ENCODE data around the gene COX5B. TPM values are rescaled to one million over a fixed set of nuclear protein-coding genes. Genes with fewer than 3 reads are reported as not detected.

COX5B gene
- total RNA-seq, 1 donor from 2014 or later = 155 TPM

DNA sequence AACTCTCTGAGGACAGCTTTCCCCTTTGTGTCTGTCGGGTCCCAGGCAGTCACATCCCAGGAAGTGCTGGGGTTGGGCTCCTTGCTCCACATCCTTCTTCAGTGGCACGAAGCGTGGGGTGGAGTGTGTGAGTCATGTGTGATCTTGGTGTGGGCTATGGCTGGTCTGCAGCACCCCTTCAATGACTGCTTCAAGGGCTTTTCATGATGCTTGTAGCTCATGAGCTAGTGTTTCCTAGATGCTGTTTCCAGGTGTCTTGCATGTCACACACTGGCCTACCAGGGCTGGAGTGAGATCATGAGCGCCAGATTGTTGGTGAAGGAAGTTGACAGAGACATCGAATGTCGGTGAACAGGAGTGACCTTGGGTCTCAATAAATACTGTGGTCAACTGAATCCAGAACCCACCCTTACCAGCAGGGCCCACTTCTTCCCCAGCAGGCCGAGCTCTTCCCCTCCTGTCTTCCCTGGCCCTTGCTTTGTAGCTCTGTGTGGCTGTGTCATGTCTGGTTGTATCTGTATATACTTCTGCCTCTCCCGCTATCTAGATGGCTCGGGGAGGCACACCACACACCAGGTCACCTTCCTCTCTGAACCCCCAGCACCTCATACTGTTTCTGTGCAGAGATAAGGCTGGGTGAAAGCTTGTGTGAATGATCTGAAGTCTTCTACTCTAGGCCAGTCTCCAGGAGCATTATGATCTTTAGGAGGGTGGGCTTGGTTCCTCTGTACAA, 27.5 kb downstream of the COX5B start:
- ATAC-seq (peak; percentile 46), DNase-seq (no peak)
- no peaks in the 10 kb centered on the region for H3K9me3 ChIP-seq
- no peak overlapping the region for H3K4me3 ChIP-seq
- intact Hi-C loops (cut with DNase I) = no loop called here
- H3K36me3 ChIP-seq = no peaks in the 10 kb centered on the region
- H3K27ac ChIP-seq = no peak overlapping the region
- H3K4me1 ChIP-seq = no peaks in the 10 kb centered on the region
- TF ChIP-seq, protein P1, sequence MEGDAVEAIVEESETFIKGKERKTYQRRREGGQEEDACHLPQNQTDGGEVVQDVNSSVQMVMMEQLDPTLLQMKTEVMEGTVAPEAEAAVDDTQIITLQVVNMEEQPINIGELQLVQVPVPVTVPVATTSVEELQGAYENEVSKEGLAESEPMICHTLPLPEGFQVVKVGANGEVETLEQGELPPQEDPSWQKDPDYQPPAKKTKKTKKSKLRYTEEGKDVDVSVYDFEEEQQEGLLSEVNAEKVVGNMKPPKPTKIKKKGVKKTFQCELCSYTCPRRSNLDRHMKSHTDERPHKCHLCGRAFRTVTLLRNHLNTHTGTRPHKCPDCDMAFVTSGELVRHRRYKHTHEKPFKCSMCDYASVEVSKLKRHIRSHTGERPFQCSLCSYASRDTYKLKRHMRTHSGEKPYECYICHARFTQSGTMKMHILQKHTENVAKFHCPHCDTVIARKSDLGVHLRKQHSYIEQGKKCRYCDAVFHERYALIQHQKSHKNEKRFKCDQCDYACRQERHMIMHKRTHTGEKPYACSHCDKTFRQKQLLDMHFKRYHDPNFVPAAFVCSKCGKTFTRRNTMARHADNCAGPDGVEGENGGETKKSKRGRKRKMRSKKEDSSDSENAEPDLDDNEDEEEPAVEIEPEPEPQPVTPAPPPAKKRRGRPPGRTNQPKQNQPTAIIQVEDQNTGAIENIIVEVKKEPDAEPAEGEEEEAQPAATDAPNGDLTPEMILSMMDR (IDR thresholded peaks at IDR 0.05) = no peak
- no peaks in the 10 kb centered on the region for H3K27me3 ChIP-seq

DNA sequence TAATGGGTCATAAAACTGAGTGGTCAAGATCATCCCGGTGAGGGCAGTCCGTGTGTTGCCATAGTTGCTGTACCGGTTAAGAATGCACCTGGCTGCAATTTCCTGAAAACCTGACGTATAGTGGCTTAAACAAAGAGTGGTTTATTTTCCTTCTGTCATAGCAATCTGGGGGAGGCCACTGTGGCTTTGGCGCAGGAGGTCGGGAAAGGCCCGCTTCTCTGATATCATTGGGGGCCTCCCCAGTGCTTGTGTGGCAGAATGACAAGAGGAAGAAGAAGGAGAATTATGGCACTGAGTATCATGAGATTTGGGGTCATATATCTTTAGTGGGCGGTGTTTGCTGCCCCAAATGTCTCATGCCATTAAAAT, 28.0 kb downstream of the COX5B start:
- Histone ChIP-seq H3K36me3 (no peaks in the 10 kb centered on the region), H3K4me3 (no peak overlapping the region), H3K27ac (no peak overlapping the region), H3K9me3 (no peaks in the 10 kb centered on the region), H3K27me3 (no peaks in the 10 kb centered on the region), H3K4me1 (no peaks in the 10 kb centered on the region)
- intact Hi-C loops (cut with DNase I) = no loop called here
- ATAC-seq (no peak), DNase-seq (no peak)
- TF ChIP-seq, protein P1 (IDR thresholded peaks at IDR 0.05) = no peak

DNA sequence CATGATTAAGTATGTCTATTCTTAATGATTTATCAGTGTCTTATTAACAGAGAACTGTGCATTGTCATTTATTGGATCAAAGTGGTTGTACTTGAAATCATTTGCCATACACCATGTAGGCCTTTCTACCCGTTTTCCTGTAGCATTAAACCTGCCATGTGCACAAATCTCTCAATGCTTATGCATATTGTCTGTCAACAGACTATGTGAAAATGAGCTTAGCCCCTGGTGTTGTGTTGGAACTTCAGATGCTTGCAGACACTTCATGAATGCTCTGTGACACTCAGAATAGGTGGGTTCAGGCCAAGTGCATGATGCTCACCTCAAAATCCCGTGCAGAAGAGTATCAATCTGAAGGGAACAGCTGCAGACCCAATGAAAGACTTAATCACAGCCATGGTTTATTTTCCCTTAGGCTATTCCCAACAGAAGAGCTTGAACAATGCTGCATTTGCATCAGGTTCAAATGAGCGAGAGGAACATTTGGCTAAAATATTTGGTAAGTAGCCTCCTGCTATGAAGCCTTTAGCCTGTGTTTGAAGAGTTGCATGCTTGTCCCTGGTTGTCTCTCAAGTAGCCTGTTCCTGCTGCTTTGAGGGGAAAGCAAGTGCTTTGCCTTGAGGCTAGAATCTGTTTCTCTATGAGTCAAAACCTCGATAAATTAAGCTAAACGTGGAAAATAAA, 29.7 kb downstream of the COX5B start:
- DNase-seq (no peak), ATAC-seq (no peak)
- Histone ChIP-seq H3K4me3 (no peak overlapping the region), H3K36me3 (no peaks in the 10 kb centered on the region), H3K27ac (no peak overlapping the region), H3K9me3 (no peaks in the 10 kb centered on the region), H3K27me3 (no peaks in the 10 kb centered on the region), H3K4me1 (no peaks in the 10 kb centered on the region)
- TF ChIP-seq, protein P1 (IDR thresholded peaks at IDR 0.05) = no peak
- intact Hi-C loops (cut with DNase I) = no loop called here

DNA sequence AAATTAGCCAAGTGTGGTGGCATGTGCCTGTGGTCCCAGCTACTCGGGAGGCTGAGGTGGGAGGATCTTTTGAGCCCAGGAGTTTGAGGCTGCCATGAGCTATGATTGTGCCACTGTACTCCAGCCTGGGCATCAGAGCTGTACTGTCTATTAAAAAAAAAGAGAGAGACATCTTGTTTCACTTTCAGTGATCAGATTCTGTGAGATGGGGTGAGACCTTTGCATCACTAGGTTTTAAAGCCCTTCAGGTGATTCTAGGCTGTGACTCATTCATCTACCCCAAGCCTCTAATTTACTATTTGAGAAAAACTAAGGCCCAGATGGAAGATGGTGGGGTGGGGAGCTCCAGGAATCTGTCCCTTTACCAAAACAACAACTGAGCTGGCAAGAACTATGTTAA, 30.8 kb downstream of the COX5B start:
- Histone ChIP-seq H3K4me3 (no peak overlapping the region), H3K27ac (no peak overlapping the region), H3K27me3 (no peaks in the 10 kb centered on the region), H3K36me3 (no peaks in the 10 kb centered on the region), H3K4me1 (no peaks in the 10 kb centered on the region), H3K9me3 (no peaks in the 10 kb centered on the region)
- intact Hi-C loops (cut with DNase I) = no loop called here
- DNase-seq (no peak), ATAC-seq (no peak)
- TF ChIP-seq, protein P1 (IDR thresholded peaks at IDR 0.05) = no peak

DNA sequence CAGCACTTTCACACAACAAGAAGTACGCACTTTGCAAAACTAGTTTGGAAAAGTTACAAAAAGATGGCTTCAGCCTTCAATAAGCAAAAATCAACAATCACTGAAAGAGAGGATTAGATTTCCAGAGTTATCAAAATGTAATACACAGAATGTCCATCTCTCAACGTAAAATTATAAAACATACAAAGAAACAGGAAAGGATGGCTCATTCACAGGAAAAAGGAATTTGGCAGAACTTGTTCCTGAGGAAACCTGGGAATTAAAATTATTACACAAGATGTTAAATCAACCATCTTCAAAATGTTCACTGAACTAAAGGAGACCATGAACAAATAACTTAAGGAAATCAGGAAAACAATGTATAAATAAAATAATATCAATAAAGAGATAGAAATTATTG, 31.6 kb downstream of the COX5B start:
- TF ChIP-seq, protein P1 (IDR thresholded peaks at IDR 0.05) = no peak
- H3K9me3 ChIP-seq = no peaks in the 10 kb centered on the region
- ATAC-seq = no peak
- H3K27ac ChIP-seq = no peak overlapping the region
- no peak overlapping the region for H3K4me3 ChIP-seq
- H3K36me3 ChIP-seq = no peaks in the 10 kb centered on the region
- intact Hi-C loops (cut with DNase I) = no loop called here
- DNase-seq = no peak
- no peaks in the 10 kb centered on the region for H3K27me3 ChIP-seq
- H3K4me1 ChIP-seq = no peaks in the 10 kb centered on the region

Measured in upper lobe of right lung (tissue), 1 donor.